Astrocyte (in vitro differentiated cells and primary cell): Measurements from ENCODE around the gene DMXL2. TPM values are rescaled to one million over a fixed set of nuclear protein-coding genes. Genes with fewer than 3 reads are reported as not detected.

Experiments
- DNase-seq: peaks from one replicate; pipeline ENCODE4 v3.0.0-alpha.2; 2010; ENCODE audit warnings: low read depth
- FAIRE-seq: peaks from 2 replicates; lab custom pipeline; 2011; peaks lifted over from hg19 to GRCh38; lab: Jason Lieb, UNC
- H2AFZ ChIP-seq: 2 replicates; pipeline ENCODE4 v1.6.0; 2012; ENCODE audit warnings: low read depth, low read length, inconsistent platforms
- H3K27ac ChIP-seq: 2 replicates; pipeline ENCODE4 v1.5.1; 2011; ENCODE audit warnings: low read depth, low read length, inconsistent platforms
- H3K27me3 ChIP-seq: 2 replicates; pipeline ENCODE4 v1.6.0; 2011; ENCODE audit warnings: low read length, inconsistent platforms; ENCODE audit not compliant: insufficient read depth
- H3K36me3 ChIP-seq: 2 replicates; pipeline ENCODE4 v1.5.1; 2011; ENCODE audit warnings: low read length, inconsistent platforms; ENCODE audit not compliant: insufficient read depth
- H3K4me1 ChIP-seq: 2 replicates; pipeline ENCODE4 v1.5.1; 2011; ENCODE audit warnings: low read length, inconsistent platforms; ENCODE audit not compliant: insufficient read depth
- H3K4me2 ChIP-seq: 2 replicates; pipeline ENCODE4 v1.6.0; 2012; ENCODE audit warnings: low read length, inconsistent platforms
- H3K4me3 ChIP-seq: 2 replicates; pipeline ENCODE4 v1.5.1; 2011; ENCODE audit warnings: low read depth, mild to moderate bottlenecking, low read length, inconsistent platforms; ENCODE audit not compliant: insufficient read depth
- H3K79me2 ChIP-seq: 2 replicates; pipeline ENCODE4 v1.6.0; 2012; ENCODE audit warnings: mild to moderate bottlenecking, low read length, inconsistent platforms; ENCODE audit not compliant: insufficient read depth
- H3K9ac ChIP-seq: 2 replicates; pipeline ENCODE4 v1.6.0; 2012; ENCODE audit warnings: mild to moderate bottlenecking, low read length, inconsistent platforms
- H3K9me3 ChIP-seq: 2 replicates; pipeline ENCODE4 v1.5.1; 2012; ENCODE audit warnings: low read depth, mild to moderate bottlenecking, low read length, inconsistent platforms; ENCODE audit not compliant: insufficient read depth
- H4K20me1 ChIP-seq: 2 replicates; pipeline ENCODE4 v1.6.0; 2012; ENCODE audit warnings: low read length, inconsistent platforms; ENCODE audit not compliant: insufficient read depth
- H3K27ac Mint-ChIP-seq: one replicate; pipeline ENCODE4 v1.8.0; 2021; ENCODE audit warnings: mild to moderate bottlenecking, mixed read lengths; ENCODE audit not compliant: unreplicated experiment
- H3K27me3 Mint-ChIP-seq: one replicate; pipeline ENCODE4 v1.8.0; 2021; ENCODE audit warnings: low read depth, mixed read lengths; ENCODE audit not compliant: unreplicated experiment
- H3K36me3 Mint-ChIP-seq: one replicate; pipeline ENCODE4 v1.8.0; 2021; ENCODE audit warnings: low read depth, mixed read lengths; ENCODE audit not compliant: unreplicated experiment
- H3K4me1 Mint-ChIP-seq: one replicate; pipeline ENCODE4 v1.8.0; 2021; ENCODE audit warnings: low read depth, mixed read lengths; ENCODE audit not compliant: unreplicated experiment
- H3K4me3 Mint-ChIP-seq: one replicate; pipeline ENCODE4 v1.8.0; 2021; ENCODE audit warnings: mild to moderate bottlenecking, moderate library complexity, mixed read lengths; ENCODE audit not compliant: unreplicated experiment
- H3K9me3 Mint-ChIP-seq: one replicate; pipeline ENCODE4 v1.8.0; 2021; ENCODE audit warnings: mild to moderate bottlenecking, mixed read lengths; ENCODE audit not compliant: unreplicated experiment
- EZH2 ChIP-seq: IDR thresholded peaks from 2 replicates; pipeline ENCODE4 v1.6.1; 2012; ENCODE audit warnings: mild to moderate bottlenecking, low read length, inconsistent platforms; ENCODE audit not compliant: insufficient read depth
- total RNA-seq: library from RNA; stranded (reverse); gene quantifications from 2 replicates; pipeline ENCODE4 v1.2.1, GENCODE V29; 2021
- TF ChIP-seq, protein P1 (sequence below): IDR thresholded peaks from 2 replicates; pipeline ENCODE4 v1.5.1; 2011; ENCODE audit warnings: low read depth, mild to moderate bottlenecking, inconsistent platforms, low read length, moderate library complexity; ENCODE audit not compliant: insufficient read depth

DMXL2 gene
- total RNA-seq, 1 donor from 2014 or later = 19.0 TPM

GRCh38 chr15:51536965-51537574, 85.5 kb downstream of the DMXL2 start:
- FAIRE-seq (no peak), DNase-seq (no peak)
- Histone ChIP-seq H3K9ac (no peak overlapping the region), H3K4me1 (no peaks in the 10 kb centered on the region), H3K9me3 (no peaks in the 10 kb centered on the region), H2AFZ (no peak overlapping the region), H3K4me3 (no peak overlapping the region), H3K27me3 (no peaks in the 10 kb centered on the region), H3K4me2 (no peak overlapping the region), H4K20me1 (no peaks in the 10 kb centered on the region), H3K79me2 (no peaks in the 10 kb centered on the region), H3K27ac (no peak overlapping the region), H3K36me3 (no peaks in the 10 kb centered on the region)
- Mint-ChIP-seq H3K4me3 (no peak overlapping the region), H3K9me3 (no peaks in the 10 kb centered on the region), H3K27ac (no peak overlapping the region), H3K36me3 (no peaks in the 10 kb centered on the region), H3K27me3 (no peaks in the 10 kb centered on the region), H3K4me1 (no peaks in the 10 kb centered on the region)
- TF ChIP-seq, protein P1, sequence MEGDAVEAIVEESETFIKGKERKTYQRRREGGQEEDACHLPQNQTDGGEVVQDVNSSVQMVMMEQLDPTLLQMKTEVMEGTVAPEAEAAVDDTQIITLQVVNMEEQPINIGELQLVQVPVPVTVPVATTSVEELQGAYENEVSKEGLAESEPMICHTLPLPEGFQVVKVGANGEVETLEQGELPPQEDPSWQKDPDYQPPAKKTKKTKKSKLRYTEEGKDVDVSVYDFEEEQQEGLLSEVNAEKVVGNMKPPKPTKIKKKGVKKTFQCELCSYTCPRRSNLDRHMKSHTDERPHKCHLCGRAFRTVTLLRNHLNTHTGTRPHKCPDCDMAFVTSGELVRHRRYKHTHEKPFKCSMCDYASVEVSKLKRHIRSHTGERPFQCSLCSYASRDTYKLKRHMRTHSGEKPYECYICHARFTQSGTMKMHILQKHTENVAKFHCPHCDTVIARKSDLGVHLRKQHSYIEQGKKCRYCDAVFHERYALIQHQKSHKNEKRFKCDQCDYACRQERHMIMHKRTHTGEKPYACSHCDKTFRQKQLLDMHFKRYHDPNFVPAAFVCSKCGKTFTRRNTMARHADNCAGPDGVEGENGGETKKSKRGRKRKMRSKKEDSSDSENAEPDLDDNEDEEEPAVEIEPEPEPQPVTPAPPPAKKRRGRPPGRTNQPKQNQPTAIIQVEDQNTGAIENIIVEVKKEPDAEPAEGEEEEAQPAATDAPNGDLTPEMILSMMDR = peak; percentile 73
- TF ChIP-seq EZH2 = no peak

DNA sequence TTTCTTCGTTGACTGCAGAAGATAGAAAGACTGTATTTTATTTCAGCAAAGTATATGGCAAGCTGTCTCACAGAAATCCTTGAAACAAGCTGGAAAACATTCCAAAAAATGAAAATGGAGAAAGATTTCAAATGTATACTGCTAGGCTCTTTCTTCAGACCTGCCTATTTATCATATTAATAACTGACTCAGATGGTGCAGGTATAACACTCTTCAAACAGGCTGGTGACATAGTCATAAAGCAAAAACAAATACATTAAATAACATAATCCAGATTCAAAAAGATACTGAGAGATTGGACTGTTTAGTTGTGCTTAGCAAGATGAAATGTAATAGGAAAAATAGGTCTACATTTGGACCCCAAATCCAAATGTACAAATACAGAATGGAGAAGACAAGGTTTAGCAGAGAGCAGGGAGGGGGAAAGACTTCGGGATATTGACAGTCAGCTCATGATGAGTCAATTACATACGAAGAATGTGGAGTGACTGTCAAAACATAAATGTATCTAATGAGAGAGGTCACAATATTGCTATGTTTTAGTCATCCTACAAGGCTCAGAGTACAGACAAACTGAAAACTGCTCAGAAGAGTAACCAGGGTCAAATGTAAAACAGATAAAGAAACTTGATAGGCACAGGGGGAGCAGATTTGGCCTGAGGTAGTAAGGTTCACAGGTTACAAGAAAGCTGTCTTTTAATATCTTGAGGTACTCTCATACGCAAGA, 88.7 kb downstream of the DMXL2 start:
- DNase-seq (no peak), FAIRE-seq (no peak)
- H3K27ac Mint-ChIP-seq = no peak overlapping the region
- Histone ChIP-seq H4K20me1 (no peaks in the 10 kb centered on the region), H2AFZ (no peak overlapping the region), H3K27ac (no peak overlapping the region), H3K27me3 (no peaks in the 10 kb centered on the region), H3K4me2 (no peak overlapping the region), H3K36me3 (no peaks in the 10 kb centered on the region), H3K79me2 (no peaks in the 10 kb centered on the region), H3K4me1 (no peaks in the 10 kb centered on the region), H3K4me3 (no peak overlapping the region), H3K9me3 (no peaks in the 10 kb centered on the region), H3K9ac (no peak overlapping the region)
- peaks cover 2% of the 10 kb centered on the region for H3K36me3 Mint-ChIP-seq
- TF ChIP-seq EZH2 = no peak
- TF ChIP-seq, protein P1 = no peak
- H3K27me3 Mint-ChIP-seq = no peaks in the 10 kb centered on the region
- no peaks in the 10 kb centered on the region for H3K4me1 Mint-ChIP-seq
- H3K9me3 Mint-ChIP-seq = no peaks in the 10 kb centered on the region
- no peak overlapping the region for H3K4me3 Mint-ChIP-seq

DNA sequence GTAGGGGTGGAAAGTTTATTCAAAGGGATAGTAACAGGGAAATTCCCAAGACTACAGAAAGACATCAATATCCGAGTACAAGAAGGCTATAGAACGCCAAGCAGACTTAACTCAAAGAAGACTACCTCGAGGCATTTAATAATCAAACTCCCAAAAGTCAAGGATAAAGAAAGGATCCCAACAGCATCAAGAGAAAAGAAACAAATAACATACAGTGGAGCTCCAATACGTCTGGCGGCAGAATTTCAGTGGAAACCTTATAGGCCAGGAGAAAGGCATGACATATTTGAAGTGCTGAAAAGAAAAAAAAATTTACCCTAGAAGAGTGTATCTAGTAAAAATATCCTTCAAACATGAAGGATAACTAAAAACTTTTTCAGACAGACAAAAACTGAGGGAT, 95.6 kb downstream of the DMXL2 start:
- Histone ChIP-seq H3K36me3 (no peaks in the 10 kb centered on the region), H3K4me1 (no peaks in the 10 kb centered on the region), H3K4me2 (no peak overlapping the region), H3K79me2 (no peaks in the 10 kb centered on the region), H3K27me3 (no peaks in the 10 kb centered on the region), H3K27ac (no peak overlapping the region), H2AFZ (no peak overlapping the region), H4K20me1 (no peaks in the 10 kb centered on the region), H3K4me3 (no peak overlapping the region), H3K9ac (no peak overlapping the region), H3K9me3 (no peaks in the 10 kb centered on the region)
- H3K36me3 Mint-ChIP-seq = peaks cover 20% of the 10 kb centered on the region
- no peaks in the 10 kb centered on the region for H3K4me1 Mint-ChIP-seq
- no peaks in the 10 kb centered on the region for H3K27me3 Mint-ChIP-seq
- no peak for TF ChIP-seq EZH2
- TF ChIP-seq, protein P1 = no peak
- FAIRE-seq (no peak), DNase-seq (no peak)
- H3K4me3 Mint-ChIP-seq = no peak overlapping the region
- peaks cover 7% of the 10 kb centered on the region for H3K9me3 Mint-ChIP-seq
- H3K27ac Mint-ChIP-seq = no peak overlapping the region
